Testis (tissue), 2 donors: ENCODE results near the gene APOD.
"Not testable (repeated sequence)": the region's sequence is repeated elsewhere in the genome, so short reads cannot be mapped to it uniquely, and the experiment has no call there.

Experiments used
- POLR2A ChIP-seq: fragments of 450-650 bp; IDR thresholded peaks from one replicate; pipeline ENCODE4 v1.6.1; 2017; ENCODE audit warnings: antibody characterized with exemption, mild to moderate bottlenecking, moderate library complexity
- TF ChIP-seq, protein P1 (sequence below), 3 experiments: fragments of 450-650 bp in 2 of 3; fragments of 200-600 bp in 1 of 3; sonication (generic) in 1 of 3; IDR thresholded peaks; one replicate each; pipeline ENCODE4 v1.5.1; 2016 to 2019; ENCODE audit warnings: antibody characterized with exemption in 3 of 3, mild to moderate bottlenecking in 2 of 3, moderate library complexity in 1 of 3

DNA sequence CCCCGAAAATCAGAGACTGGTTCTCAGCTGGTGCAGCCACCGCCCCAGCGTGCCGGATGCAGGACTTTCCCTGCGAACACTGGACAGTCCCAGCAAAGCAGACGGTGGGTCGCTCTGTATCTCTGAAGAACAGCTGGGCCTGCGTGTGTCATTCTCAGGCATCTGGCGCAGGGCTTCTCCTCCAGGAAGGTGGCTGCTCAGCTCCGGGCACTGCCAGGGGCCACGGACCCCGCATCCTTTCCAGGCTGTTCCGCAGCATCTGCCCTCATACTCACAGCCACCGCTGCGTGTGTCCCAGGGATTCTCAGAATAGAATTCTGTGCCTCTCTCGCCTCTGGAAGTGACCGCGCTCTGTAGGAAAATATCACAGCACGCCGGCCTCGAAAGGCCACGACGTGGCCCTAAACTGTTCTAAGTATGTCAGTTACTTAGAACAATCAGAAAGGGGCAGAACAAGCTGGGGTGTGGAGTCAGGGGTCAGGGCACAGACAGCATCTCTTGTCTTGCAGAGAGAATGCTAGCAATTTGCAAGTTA, 44.7 kb upstream of the APOD start:
- TF ChIP-seq, protein P1, sequence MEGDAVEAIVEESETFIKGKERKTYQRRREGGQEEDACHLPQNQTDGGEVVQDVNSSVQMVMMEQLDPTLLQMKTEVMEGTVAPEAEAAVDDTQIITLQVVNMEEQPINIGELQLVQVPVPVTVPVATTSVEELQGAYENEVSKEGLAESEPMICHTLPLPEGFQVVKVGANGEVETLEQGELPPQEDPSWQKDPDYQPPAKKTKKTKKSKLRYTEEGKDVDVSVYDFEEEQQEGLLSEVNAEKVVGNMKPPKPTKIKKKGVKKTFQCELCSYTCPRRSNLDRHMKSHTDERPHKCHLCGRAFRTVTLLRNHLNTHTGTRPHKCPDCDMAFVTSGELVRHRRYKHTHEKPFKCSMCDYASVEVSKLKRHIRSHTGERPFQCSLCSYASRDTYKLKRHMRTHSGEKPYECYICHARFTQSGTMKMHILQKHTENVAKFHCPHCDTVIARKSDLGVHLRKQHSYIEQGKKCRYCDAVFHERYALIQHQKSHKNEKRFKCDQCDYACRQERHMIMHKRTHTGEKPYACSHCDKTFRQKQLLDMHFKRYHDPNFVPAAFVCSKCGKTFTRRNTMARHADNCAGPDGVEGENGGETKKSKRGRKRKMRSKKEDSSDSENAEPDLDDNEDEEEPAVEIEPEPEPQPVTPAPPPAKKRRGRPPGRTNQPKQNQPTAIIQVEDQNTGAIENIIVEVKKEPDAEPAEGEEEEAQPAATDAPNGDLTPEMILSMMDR (IDR thresholded peaks at IDR 0.05): not testable (repeated sequence)
- TF ChIP-seq POLR2A: not testable (repeated sequence)
